Thoracic aorta (tissue), 2 donors: ENCODE measurements around the gene PDSS2. TPM values are rescaled to one million over a fixed set of nuclear protein-coding genes. Genes with fewer than 3 reads are reported as not detected.

ENCODE experiments used
- ATAC-seq: fragments of 150-250 bp; one replicate; pipeline ENCODE4 v1.8.0; 2017; ENCODE audit warnings: low read depth; ENCODE audit not compliant: insufficient number of reproducible peaks, low FRiP score
- DNase-seq: peaks from one replicate; pipeline ENCODE4 v3.0.0-alpha.2; 2020; ENCODE audit warnings: low spot score
- H3K27ac ChIP-seq, 2 donors: fragments of 200-600 bp; sonication (generic); 1 replicate in 1 of 2; 2 replicates in 1 of 2; pipeline ENCODE4 v1.5.1; 2016; ENCODE audit warnings: mild to moderate bottlenecking in 2 of 2, moderate library complexity in 2 of 2
- H3K27me3 ChIP-seq: fragments of 200-600 bp; sonication (generic); replicated peaks from 2 replicates; pipeline ENCODE4 v1.6.0; 2016; ENCODE audit warnings: mild to moderate bottlenecking; ENCODE audit not compliant: insufficient read depth
- H3K36me3 ChIP-seq: fragments of 200-600 bp; sonication (generic); one replicate; pipeline ENCODE4 v1.5.1; 2016
- H3K4me1 ChIP-seq, 2 donors: fragments of 200-600 bp; sonication (generic); 1 replicate in 1 of 2; 2 replicates in 1 of 2; pipeline versions ENCODE4 v1.5.1 to v1.6.0; 2016; ENCODE audit warnings: low read depth in 2 of 2, mild to moderate bottlenecking in 1 of 2; ENCODE audit not compliant: control insufficient read depth in 1 of 2
- H3K4me3 ChIP-seq: fragments of 200-600 bp; sonication (generic); 2 replicates; pipeline ENCODE4 v1.5.1; 2016; ENCODE audit warnings: mild to moderate bottlenecking
- H3K9me3 ChIP-seq: fragments of 200-600 bp; sonication (generic); 2 replicates; pipeline ENCODE4 v1.5.1; 2016
- CTCF ChIP-seq: fragments of 200-600 bp; sonication (generic); IDR thresholded peaks from one replicate; pipeline ENCODE4 v1.5.1; 2019; ENCODE audit warnings: antibody characterized with exemption
- total RNA-seq, 2 donors: library from RNA; depleted of rRNA; stranded (reverse); fragments of >200 nt; gene quantifications; one replicate each; pipeline versions ENCODE4 v1.1.0 to v1.2.3, GENCODE V29; 2016

PDSS2 gene
- total RNA-seq, 2 donors from 2014 or later, result 6.9 to 9.9 TPM

- H3K27ac ChIP-seq, result no peak overlapping the region
- no peaks in the 10 kb centered on the region for H3K9me3 ChIP-seq
- DNase-seq (no peak), ATAC-seq (no peak)
- no peaks in the 10 kb centered on the region for H3K27me3 ChIP-seq
- H3K4me1 ChIP-seq, result no peaks in the 10 kb centered on the region
- no peak for TF ChIP-seq CTCF
- no peaks in the 10 kb centered on the region for H3K36me3 ChIP-seq
- H3K4me3 ChIP-seq, result no peak overlapping the region
These were observed 230.6 kb downstream of the PDSS2 start for GRCh38 chr6:107228754-107229153.

GRCh38 chr6:107221519-107221918 is 237.8 kb downstream of the PDSS2 start:
- TF ChIP-seq CTCF, result no peak
- Histone ChIP-seq H3K36me3 (no peaks in the 10 kb centered on the region), H3K4me3 (no peak overlapping the region), H3K4me1 (no peaks in the 10 kb centered on the region), H3K27me3 (no peaks in the 10 kb centered on the region), H3K9me3 (no peaks in the 10 kb centered on the region), H3K27ac (no peak overlapping the region)
- no peak for DNase-seq
- no peak for ATAC-seq

GRCh38 chr6:107219851-107220250 is 239.5 kb downstream of the PDSS2 start:
- DNase-seq (no peak), ATAC-seq (no peak)
- Histone ChIP-seq H3K27me3 (no peaks in the 10 kb centered on the region), H3K9me3 (no peaks in the 10 kb centered on the region), H3K27ac (no peak overlapping the region), H3K4me1 (no peaks in the 10 kb centered on the region), H3K36me3 (no peaks in the 10 kb centered on the region), H3K4me3 (no peak overlapping the region)
- no peak for TF ChIP-seq CTCF

GRCh38 chr6:107218142-107218541 is 241.2 kb downstream of the PDSS2 start:
- ATAC-seq (no peak), DNase-seq (no peak)
- no peak for TF ChIP-seq CTCF
- H3K9me3 ChIP-seq, result no peaks in the 10 kb centered on the region
- no peaks in the 10 kb centered on the region for H3K36me3 ChIP-seq
- no peak overlapping the region for H3K4me3 ChIP-seq
- H3K4me1 ChIP-seq, result no peaks in the 10 kb centered on the region
- H3K27ac ChIP-seq, result no peak overlapping the region
- no peaks in the 10 kb centered on the region for H3K27me3 ChIP-seq

GRCh38 chr6:107217248-107217647 is 242.1 kb downstream of the PDSS2 start:
- H3K36me3 ChIP-seq, result no peaks in the 10 kb centered on the region
- H3K4me1 ChIP-seq, result no peaks in the 10 kb centered on the region
- no peak for TF ChIP-seq CTCF
- no peak overlapping the region for H3K27ac ChIP-seq
- DNase-seq (no peak), ATAC-seq (no peak)
- H3K27me3 ChIP-seq, result no peaks in the 10 kb centered on the region
- H3K9me3 ChIP-seq, result no peaks in the 10 kb centered on the region
- no peak overlapping the region for H3K4me3 ChIP-seq
